Tibial nerve (tissue), 4 donors: ENCODE data around the gene CFAP46. TPM values are rescaled to one million over a fixed set of nuclear protein-coding genes. Genes with fewer than 3 reads are reported as not detected.

Experiments
- DNase-seq, 2 donors: peaks; one replicate each; pipeline ENCODE4 v3.0.0-alpha.2; 2019; ENCODE audit warnings: low spot score in 2 of 2
- H3K27ac ChIP-seq, 4 donors: fragments of 200-600 bp; sonication (generic) in 3 of 4; one replicate each; pipeline ENCODE4 v1.5.1; 2017 to 2019; ENCODE audit warnings: mild to moderate bottlenecking in 1 of 4
- H3K27me3 ChIP-seq, 2 donors: fragments of 200-600 bp; sonication (generic) in 1 of 2; one replicate each; pipeline versions ENCODE4 v1.5.1 to v1.6.0; 2017 to 2019
- H3K36me3 ChIP-seq, 3 donors: fragments of 200-600 bp; sonication (generic); one replicate each; pipeline ENCODE4 v1.5.1; 2018 to 2019
- H3K4me1 ChIP-seq, 4 donors: fragments of 200-600 bp; sonication (generic) in 3 of 4; one replicate each; pipeline ENCODE4 v1.5.1; 2017 to 2019
- H3K4me3 ChIP-seq, 4 donors: fragments of 200-600 bp; sonication (generic) in 3 of 4; one replicate each; pipeline ENCODE4 v1.5.1; 2017 to 2019; ENCODE audit warnings: mild to moderate bottlenecking in 1 of 4, moderate library complexity in 1 of 4
- H3K9me3 ChIP-seq, 4 donors: fragments of 200-600 bp; sonication (generic) in 3 of 4; one replicate each; pipeline ENCODE4 v1.5.1; 2017 to 2019
- EP300 ChIP-seq, 2 donors: sonication (generic); formaldehyde crosslinking; IDR thresholded peaks; one replicate each; pipeline ENCODE4 v1.6.1; 2017; ENCODE audit warnings: antibody characterized with exemption in 2 of 2, mild to moderate bottlenecking in 1 of 2
- POLR2A ChIP-seq, 2 donors: fragments of 450-650 bp; IDR thresholded peaks; one replicate each; pipeline ENCODE4 v1.6.1; 2017; ENCODE audit warnings: antibody characterized with exemption in 2 of 2, mild to moderate bottlenecking in 2 of 2, moderate library complexity in 2 of 2
- WGBS, 2 donors: methylation state at CpG; one replicate each; pipeline ENCODE4 v1.1.5; 2018; 5-methylcytosine and 5-hydroxymethylcytosine counted together
- total RNA-seq, 4 donors: library from RNA; depleted of rRNA; stranded (reverse); fragments of >200 nt; gene quantifications; one replicate each; pipeline ENCODE4 v1.1.0, GENCODE V29; 2016
- TF ChIP-seq, protein P1 (sequence below), 5 experiments: fragments of 200-600 bp in 3 of 5; fragments of 450-650 bp in 2 of 5; sonication (generic) in 3 of 5; IDR thresholded peaks; one replicate each; pipeline ENCODE4 v1.5.1; 2016 to 2019; ENCODE audit warnings: antibody characterized with exemption in 5 of 5, mild to moderate bottlenecking in 3 of 5, moderate library complexity in 2 of 5

The CFAP46 gene
- total RNA-seq, 4 donors from 2014 or later, result 0.90 to 1.4 TPM; not detected in 2

DNA sequence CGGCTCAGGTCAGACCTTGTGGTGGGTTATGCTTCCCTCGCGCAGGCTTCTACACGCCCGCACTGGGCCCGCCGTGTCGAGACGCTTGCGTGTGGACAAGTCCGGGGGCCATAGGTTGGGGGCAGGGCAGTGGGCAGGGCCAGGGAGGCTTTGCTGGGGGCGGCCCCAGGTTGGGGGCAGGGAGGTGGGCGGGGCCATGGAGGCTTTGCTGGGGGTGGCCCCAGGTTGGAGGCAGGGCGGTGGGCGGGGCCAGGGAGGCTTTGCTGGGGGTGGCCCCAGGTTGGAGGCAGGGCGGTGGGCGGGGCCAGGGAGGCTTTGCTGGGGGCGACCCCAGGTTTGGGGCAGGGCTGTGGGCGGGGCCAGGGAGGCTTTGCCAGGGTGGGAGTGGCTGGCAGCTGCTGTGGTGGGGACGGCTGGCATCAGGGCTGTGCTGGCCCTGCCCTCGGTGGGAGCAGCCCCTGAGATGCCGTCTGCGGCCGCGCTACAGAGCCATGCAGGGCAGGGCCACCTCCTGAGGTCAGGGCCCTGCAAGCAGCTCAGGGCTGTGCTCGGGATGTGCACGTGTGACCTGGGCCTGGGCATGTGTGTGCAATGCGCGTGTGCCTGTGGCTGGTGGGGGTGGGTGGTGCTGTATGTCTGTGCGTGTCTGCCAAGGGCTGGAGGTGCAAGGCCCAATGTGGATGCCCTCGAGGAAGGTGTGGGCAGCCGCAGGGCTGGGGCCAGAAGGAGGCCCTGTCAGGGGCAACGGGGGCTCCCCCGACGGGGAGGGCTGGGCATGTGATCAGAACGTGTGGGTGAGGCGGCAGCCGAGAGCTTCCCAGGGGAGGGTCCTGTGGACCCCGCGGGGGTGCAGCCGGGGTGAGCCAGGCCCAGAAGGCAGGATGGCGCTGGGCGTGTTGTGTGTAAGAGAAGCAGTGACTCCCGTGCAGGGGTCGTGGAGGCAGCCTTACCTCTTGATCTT lies 84.0 kb downstream of the CFAP46 start:
- Histone ChIP-seq H3K27ac (no peak overlapping the region), H3K27me3 (peaks cover 0 to 22% of the 10 kb centered on the region in 2 donors), H3K36me3 (no peaks in the 10 kb centered on the region), H3K4me3 (no peak overlapping the region), H3K4me1 (peaks cover 0 to 10% (median 3%) of the 10 kb centered on the region in 4 donors), H3K9me3 (peaks cover 0 to 32% (median 0%) of the 10 kb centered on the region in 4 donors)
- DNase-seq, result no peak
- TF ChIP-seq, protein P1, sequence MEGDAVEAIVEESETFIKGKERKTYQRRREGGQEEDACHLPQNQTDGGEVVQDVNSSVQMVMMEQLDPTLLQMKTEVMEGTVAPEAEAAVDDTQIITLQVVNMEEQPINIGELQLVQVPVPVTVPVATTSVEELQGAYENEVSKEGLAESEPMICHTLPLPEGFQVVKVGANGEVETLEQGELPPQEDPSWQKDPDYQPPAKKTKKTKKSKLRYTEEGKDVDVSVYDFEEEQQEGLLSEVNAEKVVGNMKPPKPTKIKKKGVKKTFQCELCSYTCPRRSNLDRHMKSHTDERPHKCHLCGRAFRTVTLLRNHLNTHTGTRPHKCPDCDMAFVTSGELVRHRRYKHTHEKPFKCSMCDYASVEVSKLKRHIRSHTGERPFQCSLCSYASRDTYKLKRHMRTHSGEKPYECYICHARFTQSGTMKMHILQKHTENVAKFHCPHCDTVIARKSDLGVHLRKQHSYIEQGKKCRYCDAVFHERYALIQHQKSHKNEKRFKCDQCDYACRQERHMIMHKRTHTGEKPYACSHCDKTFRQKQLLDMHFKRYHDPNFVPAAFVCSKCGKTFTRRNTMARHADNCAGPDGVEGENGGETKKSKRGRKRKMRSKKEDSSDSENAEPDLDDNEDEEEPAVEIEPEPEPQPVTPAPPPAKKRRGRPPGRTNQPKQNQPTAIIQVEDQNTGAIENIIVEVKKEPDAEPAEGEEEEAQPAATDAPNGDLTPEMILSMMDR (IDR thresholded peaks at IDR 0.05), result no peak
- TF ChIP-seq POLR2A (IDR thresholded peaks at IDR 0.05) (no peak), EP300 (IDR thresholded peaks at IDR 0.05) (no peak)
- 88% methylated on average over 32 to 41 of the region's 45 CpGs for WGBS, 2 donors

DNA sequence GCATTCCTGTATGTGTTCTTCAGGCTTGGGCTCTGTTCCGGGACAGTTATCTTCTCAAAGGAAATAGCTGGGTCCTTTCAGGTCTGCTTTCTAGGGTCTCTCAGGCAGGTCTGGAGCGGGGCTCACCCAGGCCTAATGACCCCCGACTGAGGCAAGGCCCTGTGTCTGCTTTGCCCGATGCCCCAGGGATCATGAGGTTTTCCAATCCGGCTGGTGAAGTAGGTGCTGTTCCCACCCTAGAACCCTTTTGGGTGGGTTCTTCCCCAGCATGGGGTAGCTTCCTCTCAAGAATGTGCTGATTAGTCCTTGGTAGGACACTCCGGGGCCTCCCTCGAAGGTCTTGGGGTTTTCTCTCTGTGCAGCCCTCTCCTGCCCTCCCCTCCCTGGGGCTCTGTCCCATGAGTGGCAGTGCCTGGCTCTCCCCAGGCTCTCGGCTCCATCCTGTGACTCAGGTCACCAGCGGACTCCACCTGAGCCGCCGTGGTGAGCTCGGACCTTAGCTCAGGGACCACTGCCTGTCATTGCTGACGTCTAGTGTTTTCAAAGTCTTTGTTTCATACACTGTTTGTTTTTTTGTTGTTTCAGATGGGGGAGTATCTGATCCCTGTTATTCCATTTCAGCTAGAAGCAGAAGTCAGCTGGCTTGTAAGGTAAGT lies 85.4 kb downstream of the CFAP46 start:
- Histone ChIP-seq H3K27me3 (peaks cover 0 to 8% of the 10 kb centered on the region in 2 donors), H3K36me3 (no peaks in the 10 kb centered on the region), H3K27ac (no peak overlapping the region), H3K4me1 (no peaks in the 10 kb centered on the region), H3K4me3 (no peak overlapping the region), H3K9me3 (peaks cover 0 to 34% (median 0%) of the 10 kb centered on the region in 4 donors)
- DNase-seq, result no peak
- TF ChIP-seq, protein P1 (IDR thresholded peaks at IDR 0.05), result no peak
- no peak for TF ChIP-seq POLR2A (IDR thresholded peaks at IDR 0.05)
- no peak for TF ChIP-seq EP300 (IDR thresholded peaks at IDR 0.05)
- 89 to 92% methylated on average over 13 of the region's 13 CpGs for WGBS, 2 donors

DNA sequence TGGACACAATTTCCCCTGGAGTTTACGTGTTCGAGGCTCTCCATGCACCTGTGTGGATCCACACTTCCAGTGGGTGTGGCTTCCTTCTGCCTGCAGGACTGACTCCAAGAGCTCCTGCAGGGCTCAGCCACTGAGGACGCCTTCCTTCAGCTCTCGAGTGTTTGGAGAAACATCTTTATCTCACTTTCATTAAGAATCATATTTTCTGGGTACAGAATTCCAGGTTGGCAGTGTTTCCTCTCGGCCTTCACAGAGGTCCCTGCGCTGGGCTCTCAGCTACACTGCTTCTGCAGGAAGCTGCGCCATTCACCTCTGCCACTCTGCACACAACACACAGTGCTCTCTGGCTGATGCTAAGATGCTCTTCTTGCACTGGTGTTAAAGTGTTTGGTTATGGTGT lies 86.5 kb downstream of the CFAP46 start:
- no peaks in the 10 kb centered on the region for H3K4me1 ChIP-seq
- H3K36me3 ChIP-seq, result no peaks in the 10 kb centered on the region
- no peak for DNase-seq
- TF ChIP-seq POLR2A (IDR thresholded peaks at IDR 0.05), result no peak
- TF ChIP-seq, protein P1 (IDR thresholded peaks at IDR 0.05), result no peak
- no peak for TF ChIP-seq EP300 (IDR thresholded peaks at IDR 0.05)
- no peak overlapping the region for H3K27ac ChIP-seq
- no peak overlapping the region for H3K4me3 ChIP-seq
- H3K9me3 ChIP-seq, result peaks cover 0 to 41% (median 0%) of the 10 kb centered on the region in 4 donors
- 81 to 84% methylated on average over 7 of the region's 7 CpGs for WGBS, 2 donors
- H3K27me3 ChIP-seq, result no peaks in the 10 kb centered on the region

- no peaks in the 10 kb centered on the region for H3K36me3 ChIP-seq
- H3K4me1 ChIP-seq, result peaks cover 0 to 11% (median 0%) of the 10 kb centered on the region in 4 donors
- TF ChIP-seq POLR2A (IDR thresholded peaks at IDR 0.05) (no peak), EP300 (IDR thresholded peaks at IDR 0.05) (no peak)
- TF ChIP-seq, protein P1 (IDR thresholded peaks at IDR 0.05), result no peak
- 96% methylated on average over 22 of the region's 22 CpGs for WGBS, 2 donors
- peaks cover 0 to 3% of the 10 kb centered on the region in 2 donors for H3K27me3 ChIP-seq
- H3K9me3 ChIP-seq, result peaks cover 0 to 29% (median 0%) of the 10 kb centered on the region in 4 donors
- peak in 1 of 2 donors; percentile 4 for DNase-seq
- H3K4me3 ChIP-seq, result no peak overlapping the region
- no peak overlapping the region for H3K27ac ChIP-seq
These were observed 90.9 kb downstream of the CFAP46 start for GRCh38 chr10:132851451-132851850.
